Upper lobe of right lung (tissue), 1 donor: ENCODE measurements around the gene UBALD1. TPM values are rescaled to one million over a fixed set of nuclear protein-coding genes. Genes with fewer than 3 reads are reported as not detected.

Source experiments
- ATAC-seq: fragments of 200-7000 bp; cut with Tn5 transposase; one replicate; pipeline ENCODE4 v1.9.1; 2020; ENCODE audit warnings: mild to moderate bottlenecking, moderate library complexity
- DNase-seq: peaks from one replicate; pipeline ENCODE4 v3.0.0-alpha.2; 2020
- H3K27ac ChIP-seq: fragments of 200-600 bp; one replicate; pipeline ENCODE4 v1.8.0; 2022
- H3K27me3 ChIP-seq: fragments of 200-600 bp; one replicate; pipeline ENCODE4 v1.8.0; 2022; ENCODE audit warnings: mild to moderate bottlenecking
- H3K36me3 ChIP-seq: fragments of 200-600 bp; one replicate; pipeline ENCODE4 v1.8.0; 2022
- H3K4me1 ChIP-seq: fragments of 200-600 bp; one replicate; pipeline ENCODE4 v1.8.0; 2022
- H3K4me3 ChIP-seq: fragments of 200-600 bp; one replicate; pipeline ENCODE4 v1.8.0; 2022; ENCODE audit warnings: mild to moderate bottlenecking
- H3K9me3 ChIP-seq: fragments of 200-600 bp; one replicate; pipeline ENCODE4 v1.8.0; 2022
- CTCF ChIP-seq: fragments of 200-600 bp; IDR thresholded peaks from one replicate; pipeline ENCODE4 v1.8.0; 2022; ENCODE audit warnings: antibody characterized with exemption
- intact Hi-C: fragments of 100-400 bp; cut with DNase I; formaldehyde crosslinking; loops from one replicate; pipeline ENCODE4 v1.11.0; 2022
- total RNA-seq: library from RNA; stranded (reverse); fragmentation: NEBNext Ultra II Directional; extraction: Animal tissue kit (Norgen Biotek cat#: 25700); gene quantifications from one replicate; pipeline ENCODE4 v1.2.1, GENCODE V29; 2021
- donor health status: DM: no; HTN: yes; CAD: no; lungs with severe emphysema.

UBALD1 gene
- total RNA-seq, 1 donor from 2014 or later, result 35.5 TPM

DNA sequence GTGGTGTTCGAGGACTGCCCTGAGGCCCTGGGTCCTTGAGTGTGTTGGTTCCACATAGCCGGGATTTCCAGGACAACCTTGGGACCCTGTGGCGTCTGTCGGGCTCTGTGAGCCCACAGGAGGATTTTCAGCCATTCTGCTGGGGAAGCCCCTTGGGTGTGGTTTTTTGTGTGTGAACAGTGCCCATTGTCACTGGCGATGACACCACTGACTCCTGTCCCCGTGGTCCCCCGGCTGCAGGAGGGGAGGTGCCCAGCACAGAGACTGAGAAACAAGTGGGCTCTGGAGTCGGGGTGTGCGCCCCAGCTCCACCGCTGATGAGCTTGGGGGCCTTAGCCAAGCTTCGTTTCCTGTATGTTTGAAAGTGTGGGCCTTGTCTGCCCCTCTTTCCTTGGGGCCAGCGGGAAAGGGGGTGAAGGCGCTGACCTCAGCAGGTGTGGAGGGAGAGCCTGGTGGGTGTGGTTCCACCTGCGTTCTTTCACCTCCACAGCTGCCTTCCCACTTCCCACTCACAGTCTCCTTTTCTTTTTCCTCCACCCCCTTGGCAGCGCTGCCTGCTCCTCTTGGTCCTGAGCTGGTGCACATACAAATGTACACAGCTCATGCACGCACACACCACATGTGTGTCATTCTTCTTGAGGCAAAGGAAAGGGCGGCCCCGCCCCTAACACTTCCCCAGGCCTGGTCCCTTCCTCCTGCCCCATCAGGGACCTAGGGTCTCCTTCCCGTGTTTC is 26.1 kb upstream of the UBALD1 start:
- Histone ChIP-seq H3K4me3 (no peak overlapping the region), H3K4me1 (peaks cover 15% of the 10 kb centered on the region), H3K27ac (peak overlapping the region; percentile 58), H3K27me3 (no peaks in the 10 kb centered on the region), H3K36me3 (peaks cover 6% of the 10 kb centered on the region), H3K9me3 (no peaks in the 10 kb centered on the region)
- intact Hi-C loops, result no loop called here
- no peak for DNase-seq
- no peak for TF ChIP-seq CTCF
- peak; percentile 77 for ATAC-seq

DNA sequence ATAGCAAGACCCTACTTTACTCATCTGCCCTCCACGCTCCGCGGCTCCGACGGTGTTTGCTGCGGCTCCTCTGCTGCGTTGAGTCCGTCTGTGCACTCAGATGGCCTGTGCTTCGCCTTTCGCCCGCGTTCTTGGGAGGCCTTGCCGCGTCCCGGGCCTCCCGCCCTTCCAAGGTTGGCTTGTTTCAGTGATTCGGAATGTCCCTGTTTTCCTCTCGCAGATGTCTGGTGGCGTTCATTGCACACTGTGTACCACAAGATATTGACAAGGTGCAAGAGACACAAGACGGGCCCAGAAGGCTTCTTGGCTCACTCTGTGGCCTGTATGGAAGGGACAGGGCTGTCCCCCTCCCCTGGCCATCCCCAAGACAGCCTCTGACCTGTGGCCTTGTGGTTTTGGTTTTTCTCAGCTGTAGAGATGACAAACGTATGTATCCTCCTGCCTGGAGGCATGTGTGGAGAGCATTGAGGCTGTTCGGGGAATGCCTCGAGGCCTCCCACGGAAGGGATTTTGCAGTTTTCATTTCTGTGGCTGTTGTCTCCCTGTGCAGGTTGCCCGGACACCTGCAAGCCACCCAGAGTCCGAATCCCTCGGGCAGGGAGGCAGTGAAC is 25.3 kb upstream of the UBALD1 start:
- Histone ChIP-seq H3K36me3 (peaks cover 12% of the 10 kb centered on the region), H3K9me3 (no peaks in the 10 kb centered on the region), H3K4me1 (peaks cover 15% of the 10 kb centered on the region), H3K27ac (peak overlapping the region; percentile 58), H3K4me3 (no peak overlapping the region), H3K27me3 (no peaks in the 10 kb centered on the region)
- intact Hi-C loops, result no loop called here
- ATAC-seq (peak; percentile 19), DNase-seq (no peak)
- TF ChIP-seq CTCF, result no peak

DNA sequence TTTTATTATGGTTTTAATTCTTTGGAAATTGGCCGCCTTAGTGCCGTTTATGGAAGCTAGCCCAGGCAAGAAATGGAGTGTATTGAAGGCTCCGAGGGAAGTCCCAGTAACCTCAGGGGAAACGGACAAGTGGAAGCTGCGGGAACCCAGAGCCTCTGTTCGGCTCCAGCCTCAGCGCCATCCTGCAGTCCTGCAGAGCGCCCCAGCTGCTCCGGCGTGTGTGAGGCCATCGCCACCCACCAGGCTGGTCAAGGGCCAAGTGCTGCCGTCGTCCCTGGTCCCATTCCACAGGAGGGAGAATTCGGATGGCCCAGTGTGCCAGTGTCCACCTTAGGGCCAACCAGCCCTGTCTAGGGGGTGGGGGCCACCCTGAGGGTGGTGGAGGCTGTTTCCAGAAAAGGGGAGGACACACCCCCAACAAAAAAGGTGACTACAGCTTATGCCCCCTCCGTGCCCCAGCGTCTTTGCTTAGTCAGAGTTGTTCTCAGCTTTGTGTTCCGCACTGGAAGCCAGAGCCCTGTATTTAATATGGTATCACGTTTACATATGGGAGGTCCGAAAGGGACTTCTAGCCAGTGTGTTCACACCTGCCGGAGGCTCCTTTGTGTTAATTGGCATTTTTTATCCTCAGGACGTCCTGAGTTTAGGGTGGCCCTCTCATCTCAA is 22.9 kb upstream of the UBALD1 start:
- no peak overlapping the region for H3K27ac ChIP-seq
- no peak for ATAC-seq

DNA sequence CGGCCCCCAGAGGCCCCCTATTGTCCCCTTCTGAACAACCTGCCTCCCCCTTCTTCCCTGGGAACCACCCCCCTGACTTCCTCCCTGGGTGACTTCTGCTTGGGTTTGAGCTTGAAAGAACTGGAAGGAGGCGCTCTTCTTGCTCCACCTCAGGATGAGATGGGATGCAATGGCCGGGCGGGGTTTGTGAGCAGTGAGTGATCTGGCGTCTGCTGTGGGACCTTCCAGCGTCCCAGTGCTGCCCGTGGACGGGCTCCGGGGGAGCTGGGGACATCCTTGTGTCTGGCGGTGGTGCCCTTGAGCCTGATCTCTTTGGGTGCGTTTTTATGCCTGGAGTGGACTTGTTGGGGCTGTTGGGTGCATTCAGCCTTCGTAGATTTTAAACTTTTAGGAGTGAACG is 21.5 kb upstream of the UBALD1 start:
- no peak overlapping the region for H3K4me3 ChIP-seq
- H3K36me3 ChIP-seq, result peaks cover 22% of the 10 kb centered on the region
- H3K27ac ChIP-seq, result no peak overlapping the region
- no peak for TF ChIP-seq CTCF
- ATAC-seq (no peak), DNase-seq (no peak)
- intact Hi-C loops, result no loop called here
- no peaks in the 10 kb centered on the region for H3K27me3 ChIP-seq
- H3K9me3 ChIP-seq, result no peaks in the 10 kb centered on the region
- peaks cover 11% of the 10 kb centered on the region for H3K4me1 ChIP-seq

More for the DNA sequence above, 22.9 kb upstream of the UBALD1 start:
- TF ChIP-seq CTCF, result no peak
- Histone ChIP-seq H3K36me3 (peaks cover 20% of the 10 kb centered on the region), H3K9me3 (no peaks in the 10 kb centered on the region), H3K4me3 (no peak overlapping the region), H3K27me3 (no peaks in the 10 kb centered on the region), H3K4me1 (peaks cover 15% of the 10 kb centered on the region)
- no peak for DNase-seq
- intact Hi-C loops, result no loop called here

DNA sequence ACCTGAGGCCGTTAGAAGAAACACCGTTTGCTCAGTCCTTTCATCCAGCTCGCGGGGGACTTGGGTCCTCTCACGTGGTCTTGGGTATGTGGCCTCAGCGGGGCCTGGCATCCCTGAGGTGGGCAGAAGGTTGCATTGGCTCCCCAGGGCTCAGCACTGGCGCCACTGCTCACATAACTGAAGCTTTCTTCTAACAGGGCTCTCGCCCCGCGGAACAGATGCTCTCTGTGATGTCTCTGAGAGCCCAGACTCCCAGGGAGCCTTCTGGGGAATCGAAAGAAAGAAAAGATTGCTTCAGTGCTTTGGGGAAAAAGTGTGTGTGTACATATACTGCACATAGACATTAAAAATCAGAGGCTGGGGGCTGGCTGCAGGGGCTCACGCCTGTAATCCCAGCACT is 20.1 kb upstream of the UBALD1 start:
- intact Hi-C loops, result no loop called here
- Histone ChIP-seq H3K4me3 (no peak overlapping the region), H3K27ac (no peak overlapping the region), H3K9me3 (no peaks in the 10 kb centered on the region), H3K36me3 (peaks cover 22% of the 10 kb centered on the region), H3K4me1 (no peaks in the 10 kb centered on the region), H3K27me3 (no peaks in the 10 kb centered on the region)
- no peak for ATAC-seq
- no peak for DNase-seq
- no peak for TF ChIP-seq CTCF
